ENCODE data around the gene NRG3. TPM values are rescaled to one million over a fixed set of nuclear protein-coding genes. Genes with fewer than 3 reads are reported as not detected.

NRG3 gene
- total and polyA plus RNA-seq, 2 of the 8 experiments (the other 6 are each of a cell fraction or from before 2014, with no cell fraction given): 4.2 to 5.0 TPM

DNA sequence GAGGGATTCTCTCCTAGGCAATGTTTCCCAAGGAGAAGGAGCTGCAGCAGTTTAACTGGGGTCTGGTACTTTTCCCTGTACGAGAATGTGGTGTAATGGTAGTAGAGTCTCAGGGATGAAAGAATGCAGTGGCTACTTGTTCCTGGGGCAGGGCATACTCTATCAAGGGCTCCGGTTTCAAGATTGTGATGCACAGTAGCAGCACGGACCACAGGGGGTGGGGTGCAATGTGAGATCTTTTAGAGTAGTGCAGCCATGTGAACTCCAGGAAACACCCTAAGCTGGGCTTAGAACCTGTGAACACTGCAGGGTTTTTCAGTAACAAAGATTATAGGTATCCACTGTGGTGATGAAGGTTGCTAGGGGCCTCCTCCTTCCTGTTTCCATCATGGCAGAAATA lies 903.9 kb downstream of the NRG3 start:
- CTCF ChIA-PET (ENCODE audit: partially characterized antibody): interaction anchor here (1.5 to 2.8 kb wide), 3 partner anchors 10 to 629 kb away, joined by 3 to 8 read pairs (median 3); no protein-coding TSS in a partner anchor
- POLR2A ChIA-PET (ENCODE audit: partially characterized antibody): no interaction called here
- H3K23ac ChIP-seq (ENCODE audit: insufficient read length): no peak overlapping the region
- TF ChIP-seq SP2 (IDR thresholded peaks at IDR 0.05; ENCODE audit: low read length): no peak
- no peak for TF ChIP-seq EP300 (IDR thresholded peaks at IDR 0.05; ENCODE audit: borderline replicate concordance in 1 of 2, low read depth in 2 of 2, low read length in 2 of 2)
- no peak for TF ChIP-seq SP1 (IDR thresholded peaks at IDR 0.05; ENCODE audit: low read depth, low read length)
- no peak for TF ChIP-seq BACH1 (IDR thresholded peaks at IDR 0.05; ENCODE audit: low read length)
- TF ChIP-seq, protein P1, sequence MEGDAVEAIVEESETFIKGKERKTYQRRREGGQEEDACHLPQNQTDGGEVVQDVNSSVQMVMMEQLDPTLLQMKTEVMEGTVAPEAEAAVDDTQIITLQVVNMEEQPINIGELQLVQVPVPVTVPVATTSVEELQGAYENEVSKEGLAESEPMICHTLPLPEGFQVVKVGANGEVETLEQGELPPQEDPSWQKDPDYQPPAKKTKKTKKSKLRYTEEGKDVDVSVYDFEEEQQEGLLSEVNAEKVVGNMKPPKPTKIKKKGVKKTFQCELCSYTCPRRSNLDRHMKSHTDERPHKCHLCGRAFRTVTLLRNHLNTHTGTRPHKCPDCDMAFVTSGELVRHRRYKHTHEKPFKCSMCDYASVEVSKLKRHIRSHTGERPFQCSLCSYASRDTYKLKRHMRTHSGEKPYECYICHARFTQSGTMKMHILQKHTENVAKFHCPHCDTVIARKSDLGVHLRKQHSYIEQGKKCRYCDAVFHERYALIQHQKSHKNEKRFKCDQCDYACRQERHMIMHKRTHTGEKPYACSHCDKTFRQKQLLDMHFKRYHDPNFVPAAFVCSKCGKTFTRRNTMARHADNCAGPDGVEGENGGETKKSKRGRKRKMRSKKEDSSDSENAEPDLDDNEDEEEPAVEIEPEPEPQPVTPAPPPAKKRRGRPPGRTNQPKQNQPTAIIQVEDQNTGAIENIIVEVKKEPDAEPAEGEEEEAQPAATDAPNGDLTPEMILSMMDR (IDR thresholded peaks at IDR 0.05; ENCODE audit: control extremely low read depth in 1 of 3, insufficient read depth in 1 of 3, low read depth in 1 of 3, low read length in 3 of 3): no peak
- TF ChIP-seq SRF (IDR thresholded peaks at IDR 0.05; ENCODE audit: low read depth, low read length): no peak
- no peak for TF ChIP-seq EZH2 (IDR thresholded peaks at IDR 0.05; ENCODE audit: low read depth, low read length, severe bottlenecking)
- TF ChIP-seq, protein P2, sequence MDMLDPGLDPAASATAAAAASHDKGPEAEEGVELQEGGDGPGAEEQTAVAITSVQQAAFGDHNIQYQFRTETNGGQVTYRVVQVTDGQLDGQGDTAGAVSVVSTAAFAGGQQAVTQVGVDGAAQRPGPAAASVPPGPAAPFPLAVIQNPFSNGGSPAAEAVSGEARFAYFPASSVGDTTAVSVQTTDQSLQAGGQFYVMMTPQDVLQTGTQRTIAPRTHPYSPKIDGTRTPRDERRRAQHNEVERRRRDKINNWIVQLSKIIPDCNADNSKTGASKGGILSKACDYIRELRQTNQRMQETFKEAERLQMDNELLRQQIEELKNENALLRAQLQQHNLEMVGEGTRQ (IDR thresholded peaks at IDR 0.05; ENCODE audit: low read length): no peak
- no peak for TF ChIP-seq POU5F1 (IDR thresholded peaks at IDR 0.05; ENCODE audit: low read depth, low read length)
- TF ChIP-seq POLR2AphosphoS5 (IDR thresholded peaks at IDR 0.05; ENCODE audit: low read depth, low read length): no peak
- TF ChIP-seq CREB1 (IDR thresholded peaks at IDR 0.05): no peak
- TF ChIP-seq CHD2 (IDR thresholded peaks at IDR 0.05; ENCODE audit: low read length): no peak

More for the DNA sequence above, 903.9 kb downstream of the NRG3 start:
- H2BK120ac ChIP-seq (replicated peaks; ENCODE audit: low read depth, low read length): no peak overlapping the region
- no peak overlapping the region for H2AFZ ChIP-seq (ENCODE audit: low read length)
- H2AK5ac ChIP-seq (ENCODE audit: low read depth, low read length): no peak overlapping the region
- DNase-seq (ENCODE audit: low read depth in 1 of 2, low spot score in 2 of 2) (no peak), FAIRE-seq (no peak)
- no peak overlapping the region for H3K4me3 ChIP-seq (ENCODE audit: extremely low read depth in 1 of 4, insufficient read depth in 2 of 4, low read depth in 3 of 4, low read length in 4 of 4)
- no peaks in the 10 kb centered on the region for H3K23me2 ChIP-seq (ENCODE audit: low read depth, low read length)
- no peak overlapping the region for H3K4me2 ChIP-seq (ENCODE audit: insufficient read depth in 1 of 2, low read depth in 2 of 2, low read length in 2 of 2)
- H3K56ac ChIP-seq (replicated peaks; ENCODE audit: insufficient read length, low read depth, low read length): no peak overlapping the region
- no peaks in the 10 kb centered on the region for H3K36me3 ChIP-seq (ENCODE audit: control insufficient read depth in 2 of 4, insufficient read depth in 4 of 4, low read length in 3 of 4)
- no peaks in the 10 kb centered on the region for H3K27me3 ChIP-seq (replicated peaks in 1 of 4; ENCODE audit: control insufficient read depth in 3 of 4, extremely low read depth in 1 of 4, insufficient read depth in 3 of 4, low read length in 3 of 4)
- no peak overlapping the region for H3K27ac ChIP-seq (ENCODE audit: low read depth, low read length)
- no peaks in the 10 kb centered on the region for H3K79me1 ChIP-seq (ENCODE audit: low read depth, low read length)
- no peaks in the 10 kb centered on the region for H3K79me2 ChIP-seq (ENCODE audit: control insufficient read depth in 1 of 2, insufficient read depth in 2 of 2, low read length in 2 of 2)
- H4K5ac ChIP-seq (ENCODE audit: insufficient read length, low read depth, low read length): no peak overlapping the region
- no peaks in the 10 kb centered on the region for H4K20me1 ChIP-seq (replicated peaks in 1 of 2; ENCODE audit: control insufficient read depth in 1 of 2, insufficient read depth in 2 of 2, low read length in 2 of 2)
- H3K4ac ChIP-seq (replicated peaks; ENCODE audit: insufficient read length, low read depth, low read length): no peak overlapping the region
- H4K8ac ChIP-seq (ENCODE audit: extremely low read depth, insufficient read depth, low read length): no peak overlapping the region
- H2BK5ac ChIP-seq (ENCODE audit: low read depth, low read length): no peak overlapping the region
- H2BK15ac ChIP-seq (ENCODE audit: low read length): no peak overlapping the region
- no peak overlapping the region for H2BK12ac ChIP-seq (ENCODE audit: low read depth, low read length)
- no peak overlapping the region for H2BK20ac ChIP-seq (ENCODE audit: low read length)
- no peak overlapping the region for H4K91ac ChIP-seq (replicated peaks; ENCODE audit: insufficient read length, low read length)
- H3K18ac ChIP-seq (ENCODE audit: extremely low read depth, low read length): no peak overlapping the region
- peaks cover 0 to 3% (median 0%) of the 10 kb centered on the region in 4 experiments; a peak in 2 of 7 replicates for H3K4me1 ChIP-seq (replicated peaks in 1 of 4; ENCODE audit: control insufficient read depth in 3 of 4, insufficient read depth in 4 of 4, low read length in 3 of 4)
- peaks cover 0 to 3% of the 10 kb centered on the region in 2 experiments; a peak in 1 of 4 replicates for H3K9me3 ChIP-seq (ENCODE audit: insufficient read depth in 2 of 2, low read depth in 1 of 2, low read length in 1 of 2)
- H3K9ac ChIP-seq (replicated peaks in 1 of 4; ENCODE audit: extremely low read depth in 1 of 4, low read depth in 3 of 4, low read length in 3 of 4): no peak overlapping the region
- H3K14ac ChIP-seq (ENCODE audit: insufficient read length): no peak overlapping the region
- WGBS, 2 experiments (ENCODE audit: extremely low coverage in 1 of 2, insufficient coverage in 1 of 2, insufficient read length in 1 of 2, insufficient replicate concordance in 2 of 2, low coverage in 1 of 2, low lambda C conversion rate in 2 of 2, missing lambda C conversion rate in 1 of 2): 81% methylated on average over 3 of the region's 3 CpGs; no CpG with 5 or more reads in 1 of the 2 experiments
